ENCODE measurements around the gene CKM. TPM values are rescaled to one million over a fixed set of nuclear protein-coding genes. Genes with fewer than 3 reads are reported as not detected.

The CKM gene
- total and polyA plus RNA-seq, 2 of the 4 experiments (the other 2 are of a cell fraction) = not detected

DNA sequence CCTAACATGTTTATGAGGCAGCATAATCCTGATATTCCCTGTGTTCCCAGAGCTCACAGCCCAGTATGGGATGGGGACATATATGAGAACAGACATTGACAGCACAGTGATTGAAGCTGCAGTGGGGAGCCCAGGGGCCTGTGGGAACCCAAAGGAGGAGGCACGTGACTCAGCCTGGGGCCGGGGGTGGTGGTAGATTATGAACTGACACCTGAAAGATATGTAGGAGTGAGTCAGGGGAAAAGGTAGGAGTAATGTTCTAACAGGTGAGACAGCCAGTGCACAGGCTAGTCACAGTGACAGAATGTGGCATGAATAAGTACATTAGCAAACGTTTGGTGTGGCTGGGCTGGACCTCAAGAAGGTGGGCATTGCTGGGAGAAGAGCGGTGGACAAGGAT lies 29.0 kb downstream of the CKM start:
- DNase-seq (no peak), ATAC-seq (ENCODE audit: low read depth) (no peak)
- Histone ChIP-seq H2AK5ac (ENCODE audit: low read depth, low read length) (no peak overlapping the region), H3K36me3 (ENCODE audit: control insufficient read depth, insufficient read depth, low read length) (peaks cover 46% of the 10 kb centered on the region), H3K27me3 (ENCODE audit: control insufficient read depth, insufficient read depth, low read length) (no peaks in the 10 kb centered on the region), H3K4me2 (ENCODE audit: low read depth, low read length) (no peak overlapping the region), H2BK120ac (ENCODE audit: low read depth, low read length) (no peak overlapping the region), H4K5ac (ENCODE audit: low read depth, low read length) (no peak overlapping the region), H4K20me1 (ENCODE audit: insufficient read depth, low read length) (no peaks in the 10 kb centered on the region), H3K9me3 (ENCODE audit: control insufficient read depth, insufficient read depth, low read length) (no peaks in the 10 kb centered on the region; the same call in 1 of the 2 replicates), H4K91ac (ENCODE audit: insufficient read depth, low read depth, low read length) (no peak overlapping the region), H3K4me1 (ENCODE audit: control insufficient read depth, insufficient read depth, low read length) (no peaks in the 10 kb centered on the region), H2BK15ac (ENCODE audit: low read depth, low read length) (no peak overlapping the region), H3K4ac (ENCODE audit: low read depth, low read length) (no peak overlapping the region), H3K56ac (ENCODE audit: extremely low read depth, insufficient read depth, low read length) (no peak overlapping the region), H2AFZ (replicated peaks; ENCODE audit: low read length, poor library complexity) (no peak overlapping the region), H2BK5ac (ENCODE audit: low read depth, low read length, poor library complexity, severe bottlenecking) (no peak overlapping the region), H2AK9ac (replicated peaks; ENCODE audit: low read depth, low read length, poor library complexity) (no peak overlapping the region), H3K4me3 (ENCODE audit: insufficient read depth, low read depth, low read length) (no peak overlapping the region), H3K23ac (ENCODE audit: low read depth, low read length) (no peak overlapping the region), H3K9ac (ENCODE audit: low read depth, low read length) (no peak overlapping the region), H3K14ac (replicated peaks; ENCODE audit: low read depth, low read length) (no peak overlapping the region), H2BK20ac (ENCODE audit: low read depth, low read length) (no peak overlapping the region), H3K9me1 (ENCODE audit: insufficient read depth, low read length) (peaks cover 2% of the 10 kb centered on the region; the same call in 1 of the 2 replicates), H3K18ac (ENCODE audit: low read depth, low read length) (no peak overlapping the region), H3K79me1 (ENCODE audit: low read depth in 1 of 2, low read length in 2 of 2) (no peaks in the 10 kb centered on the region), H4K8ac (ENCODE audit: low read depth in 2 of 2, low read length in 2 of 2) (no peak overlapping the region), H3K27ac (ENCODE audit: insufficient read depth, low read length) (no peak overlapping the region)
- POLR2A ChIA-PET (ENCODE audit: unreplicated experiment) = no interaction called here
- dilution Hi-C loops (cut with HindIII; ENCODE audit: low sequenced_read_pairs, unreplicated experiment) = no loop called here
- TF ChIP-seq MAZ (IDR thresholded peaks at IDR 0.05; ENCODE audit: borderline replicate concordance, low read depth, low read length) = no peak
- TF ChIP-seq, protein P1, sequence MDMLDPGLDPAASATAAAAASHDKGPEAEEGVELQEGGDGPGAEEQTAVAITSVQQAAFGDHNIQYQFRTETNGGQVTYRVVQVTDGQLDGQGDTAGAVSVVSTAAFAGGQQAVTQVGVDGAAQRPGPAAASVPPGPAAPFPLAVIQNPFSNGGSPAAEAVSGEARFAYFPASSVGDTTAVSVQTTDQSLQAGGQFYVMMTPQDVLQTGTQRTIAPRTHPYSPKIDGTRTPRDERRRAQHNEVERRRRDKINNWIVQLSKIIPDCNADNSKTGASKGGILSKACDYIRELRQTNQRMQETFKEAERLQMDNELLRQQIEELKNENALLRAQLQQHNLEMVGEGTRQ (IDR thresholded peaks at IDR 0.05; ENCODE audit: low read depth, low read length) = no peak
- TF ChIP-seq, protein P2, sequence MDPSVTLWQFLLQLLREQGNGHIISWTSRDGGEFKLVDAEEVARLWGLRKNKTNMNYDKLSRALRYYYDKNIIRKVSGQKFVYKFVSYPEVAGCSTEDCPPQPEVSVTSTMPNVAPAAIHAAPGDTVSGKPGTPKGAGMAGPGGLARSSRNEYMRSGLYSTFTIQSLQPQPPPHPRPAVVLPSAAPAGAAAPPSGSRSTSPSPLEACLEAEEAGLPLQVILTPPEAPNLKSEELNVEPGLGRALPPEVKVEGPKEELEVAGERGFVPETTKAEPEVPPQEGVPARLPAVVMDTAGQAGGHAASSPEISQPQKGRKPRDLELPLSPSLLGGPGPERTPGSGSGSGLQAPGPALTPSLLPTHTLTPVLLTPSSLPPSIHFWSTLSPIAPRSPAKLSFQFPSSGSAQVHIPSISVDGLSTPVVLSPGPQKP (IDR thresholded peaks at IDR 0.05; ENCODE audit: borderline replicate concordance, low read depth, low read length) = no peak
- TF ChIP-seq CEBPB (IDR thresholded peaks at IDR 0.05; ENCODE audit: low read depth, low read length) = no peak
- no peak for TF ChIP-seq RAD21 (IDR thresholded peaks at IDR 0.05; ENCODE audit: low read length)
- no peak for TF ChIP-seq SMC3 (IDR thresholded peaks at IDR 0.05; ENCODE audit: low read depth, low read length)
- no peak for TF ChIP-seq RCOR1 (IDR thresholded peaks at IDR 0.05; ENCODE audit: insufficient replicate concordance, low read length)
- BruUV-seq (replicated peaks) = no TSS peak
- CTCF ChIA-PET = no interaction called here
- 87% methylated on average over 2 of the region's 4 CpGs; no CpG with 5 or more reads in 1 of the 2 experiments for WGBS, 2 experiments (ENCODE audit: extremely low coverage in 2 of 2, insufficient read length in 1 of 2)
- intact Hi-C loops (cut with micrococcal nuclease) = no loop called here
- in situ Hi-C loops (cut with MboI; ENCODE audit: low sequenced_read_pairs) = no loop called here

All from IMR-90 (cell line).